H1 (cell line): ENCODE results near the gene GAK. TPM values are rescaled to one million over a fixed set of nuclear protein-coding genes. Genes with fewer than 3 reads are reported as not detected.

Experiments
- BCL11A ChIP-seq, 2 experiments: IDR thresholded peaks; one replicate each; pipeline ENCODE4 v1.6.1; 2011; ENCODE audit warnings: low read depth in 2 of 2, low read length in 2 of 2, mild to moderate bottlenecking in 2 of 2
- BRCA1 ChIP-seq: IDR thresholded peaks from 2 replicates; pipeline ENCODE4 v1.6.1; 2012; ENCODE audit warnings: low read depth, low read length, improper control_type of control experiment
- CHD1 ChIP-seq: IDR thresholded peaks from 2 replicates; pipeline ENCODE4 v1.6.1; 2012; ENCODE audit warnings: low read depth, low read length, improper control_type of control experiment
- GABPA ChIP-seq: IDR thresholded peaks from 2 replicates; pipeline ENCODE4 v1.6.1; 2011; ENCODE audit warnings: mild to moderate bottlenecking, low read length, moderate library complexity, borderline replicate concordance; ENCODE audit not compliant: insufficient read depth
- PHF8 ChIP-seq: fragments of 200-600 bp; sonication (generic); conservative IDR thresholded peaks from 2 replicates; pipeline ENCODE4 v1.7.1; 2012; ENCODE audit warnings: low read depth, mild to moderate bottlenecking, inconsistent platforms, low read length, moderate library complexity
- POU5F1 ChIP-seq: IDR thresholded peaks from 2 replicates; pipeline ENCODE4 v1.6.1; 2011; ENCODE audit warnings: low read depth, mild to moderate bottlenecking, low read length, moderate library complexity
- YY1 ChIP-seq: IDR thresholded peaks from 2 replicates; pipeline ENCODE4 v1.6.1; 2011; ENCODE audit warnings: low read depth, mild to moderate bottlenecking, low read length
- polyA plus RNA-seq, 7 experiments: library from polyadenylated mRNA; depleted of rRNA in 3 of 7; stranded (reverse) in 5 of 7; unstranded in 2 of 7; fragments of >200 nt in 5 of 7; fragments of 200-250 nt in 2 of 7; gene quantifications; 1 replicate in 5 of 7; 2 replicates in 1 of 7; 4 replicates in 1 of 7; pipeline versions ENCODE4 v1.2.1 to v1.2.3, GENCODE V29; 2011 to 2013; ENCODE audit warnings: missing spikeins in 2 of 7, mixed read lengths in 2 of 7
- total RNA-seq: library from RNA; stranded (reverse); fragmentation: NEBNext Ultra II Directional; extraction: Animal tissue kit (Norgen Biotek cat#: 25700); gene quantifications from 2 replicates; pipeline ENCODE4 v1.2.1, GENCODE V29; 2021
- TF ChIP-seq, protein P1 (sequence below): fragments of 300-600 bp; sonication (generic); IDR thresholded peaks from 2 replicates; pipeline ENCODE4 v1.7.1; 2012; ENCODE audit warnings: low read length, moderate library complexity, mild to moderate bottlenecking, inconsistent platforms; ENCODE audit not compliant: insufficient replicate concordance

The GAK gene
- total and polyA plus RNA-seq, 2 of the 8 experiments (the other 6 are each of a cell fraction or from before 2014, with no cell fraction given): 31.5 to 70.8 TPM

DNA sequence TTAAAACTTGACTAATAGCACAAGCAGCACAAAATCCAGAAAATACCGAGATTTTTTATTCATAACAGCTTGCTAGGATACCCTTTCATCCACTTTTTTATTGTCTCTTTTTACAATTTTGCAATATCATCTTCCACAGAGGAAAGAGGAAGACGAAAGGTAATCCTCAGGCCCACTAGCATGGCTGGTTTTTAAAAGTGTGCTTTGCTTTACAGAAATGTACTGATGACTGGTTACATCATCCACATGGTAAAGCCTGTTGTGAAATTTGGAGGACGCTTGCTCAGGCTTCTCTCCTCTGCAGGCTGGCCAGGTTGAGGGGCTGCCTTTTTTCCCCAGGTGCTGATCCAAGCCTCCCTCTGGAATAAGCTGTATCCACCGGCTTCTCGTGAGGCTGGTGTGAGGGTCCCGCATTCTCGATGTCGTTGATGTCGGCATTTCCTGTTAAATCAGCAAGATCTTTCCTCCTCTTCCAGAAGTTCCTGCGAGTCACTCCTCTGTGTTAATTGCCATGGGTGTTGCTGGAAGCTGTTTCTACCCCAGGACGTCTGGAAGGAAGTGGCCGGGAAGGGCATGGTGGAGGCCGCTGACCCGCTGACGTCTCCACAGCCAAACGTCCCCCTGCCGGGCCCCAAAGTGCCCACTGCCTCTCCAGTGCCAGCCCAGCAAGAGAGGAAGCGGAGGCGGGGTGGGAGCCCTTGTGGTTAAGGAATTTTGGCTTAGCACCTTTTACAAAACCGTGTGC, 47.0 kb upstream of the GAK start (continued):
- TF ChIP-seq BCL11A (IDR thresholded peaks at IDR 0.05; ENCODE audit: low read depth in 2 of 2, low read length in 2 of 2) (no peak), BRCA1 (no peak), POU5F1 (no peak), PHF8 (no peak), CHD1 (no peak), GABPA (no peak), YY1 (no peak)
- TF ChIP-seq, protein P1, sequence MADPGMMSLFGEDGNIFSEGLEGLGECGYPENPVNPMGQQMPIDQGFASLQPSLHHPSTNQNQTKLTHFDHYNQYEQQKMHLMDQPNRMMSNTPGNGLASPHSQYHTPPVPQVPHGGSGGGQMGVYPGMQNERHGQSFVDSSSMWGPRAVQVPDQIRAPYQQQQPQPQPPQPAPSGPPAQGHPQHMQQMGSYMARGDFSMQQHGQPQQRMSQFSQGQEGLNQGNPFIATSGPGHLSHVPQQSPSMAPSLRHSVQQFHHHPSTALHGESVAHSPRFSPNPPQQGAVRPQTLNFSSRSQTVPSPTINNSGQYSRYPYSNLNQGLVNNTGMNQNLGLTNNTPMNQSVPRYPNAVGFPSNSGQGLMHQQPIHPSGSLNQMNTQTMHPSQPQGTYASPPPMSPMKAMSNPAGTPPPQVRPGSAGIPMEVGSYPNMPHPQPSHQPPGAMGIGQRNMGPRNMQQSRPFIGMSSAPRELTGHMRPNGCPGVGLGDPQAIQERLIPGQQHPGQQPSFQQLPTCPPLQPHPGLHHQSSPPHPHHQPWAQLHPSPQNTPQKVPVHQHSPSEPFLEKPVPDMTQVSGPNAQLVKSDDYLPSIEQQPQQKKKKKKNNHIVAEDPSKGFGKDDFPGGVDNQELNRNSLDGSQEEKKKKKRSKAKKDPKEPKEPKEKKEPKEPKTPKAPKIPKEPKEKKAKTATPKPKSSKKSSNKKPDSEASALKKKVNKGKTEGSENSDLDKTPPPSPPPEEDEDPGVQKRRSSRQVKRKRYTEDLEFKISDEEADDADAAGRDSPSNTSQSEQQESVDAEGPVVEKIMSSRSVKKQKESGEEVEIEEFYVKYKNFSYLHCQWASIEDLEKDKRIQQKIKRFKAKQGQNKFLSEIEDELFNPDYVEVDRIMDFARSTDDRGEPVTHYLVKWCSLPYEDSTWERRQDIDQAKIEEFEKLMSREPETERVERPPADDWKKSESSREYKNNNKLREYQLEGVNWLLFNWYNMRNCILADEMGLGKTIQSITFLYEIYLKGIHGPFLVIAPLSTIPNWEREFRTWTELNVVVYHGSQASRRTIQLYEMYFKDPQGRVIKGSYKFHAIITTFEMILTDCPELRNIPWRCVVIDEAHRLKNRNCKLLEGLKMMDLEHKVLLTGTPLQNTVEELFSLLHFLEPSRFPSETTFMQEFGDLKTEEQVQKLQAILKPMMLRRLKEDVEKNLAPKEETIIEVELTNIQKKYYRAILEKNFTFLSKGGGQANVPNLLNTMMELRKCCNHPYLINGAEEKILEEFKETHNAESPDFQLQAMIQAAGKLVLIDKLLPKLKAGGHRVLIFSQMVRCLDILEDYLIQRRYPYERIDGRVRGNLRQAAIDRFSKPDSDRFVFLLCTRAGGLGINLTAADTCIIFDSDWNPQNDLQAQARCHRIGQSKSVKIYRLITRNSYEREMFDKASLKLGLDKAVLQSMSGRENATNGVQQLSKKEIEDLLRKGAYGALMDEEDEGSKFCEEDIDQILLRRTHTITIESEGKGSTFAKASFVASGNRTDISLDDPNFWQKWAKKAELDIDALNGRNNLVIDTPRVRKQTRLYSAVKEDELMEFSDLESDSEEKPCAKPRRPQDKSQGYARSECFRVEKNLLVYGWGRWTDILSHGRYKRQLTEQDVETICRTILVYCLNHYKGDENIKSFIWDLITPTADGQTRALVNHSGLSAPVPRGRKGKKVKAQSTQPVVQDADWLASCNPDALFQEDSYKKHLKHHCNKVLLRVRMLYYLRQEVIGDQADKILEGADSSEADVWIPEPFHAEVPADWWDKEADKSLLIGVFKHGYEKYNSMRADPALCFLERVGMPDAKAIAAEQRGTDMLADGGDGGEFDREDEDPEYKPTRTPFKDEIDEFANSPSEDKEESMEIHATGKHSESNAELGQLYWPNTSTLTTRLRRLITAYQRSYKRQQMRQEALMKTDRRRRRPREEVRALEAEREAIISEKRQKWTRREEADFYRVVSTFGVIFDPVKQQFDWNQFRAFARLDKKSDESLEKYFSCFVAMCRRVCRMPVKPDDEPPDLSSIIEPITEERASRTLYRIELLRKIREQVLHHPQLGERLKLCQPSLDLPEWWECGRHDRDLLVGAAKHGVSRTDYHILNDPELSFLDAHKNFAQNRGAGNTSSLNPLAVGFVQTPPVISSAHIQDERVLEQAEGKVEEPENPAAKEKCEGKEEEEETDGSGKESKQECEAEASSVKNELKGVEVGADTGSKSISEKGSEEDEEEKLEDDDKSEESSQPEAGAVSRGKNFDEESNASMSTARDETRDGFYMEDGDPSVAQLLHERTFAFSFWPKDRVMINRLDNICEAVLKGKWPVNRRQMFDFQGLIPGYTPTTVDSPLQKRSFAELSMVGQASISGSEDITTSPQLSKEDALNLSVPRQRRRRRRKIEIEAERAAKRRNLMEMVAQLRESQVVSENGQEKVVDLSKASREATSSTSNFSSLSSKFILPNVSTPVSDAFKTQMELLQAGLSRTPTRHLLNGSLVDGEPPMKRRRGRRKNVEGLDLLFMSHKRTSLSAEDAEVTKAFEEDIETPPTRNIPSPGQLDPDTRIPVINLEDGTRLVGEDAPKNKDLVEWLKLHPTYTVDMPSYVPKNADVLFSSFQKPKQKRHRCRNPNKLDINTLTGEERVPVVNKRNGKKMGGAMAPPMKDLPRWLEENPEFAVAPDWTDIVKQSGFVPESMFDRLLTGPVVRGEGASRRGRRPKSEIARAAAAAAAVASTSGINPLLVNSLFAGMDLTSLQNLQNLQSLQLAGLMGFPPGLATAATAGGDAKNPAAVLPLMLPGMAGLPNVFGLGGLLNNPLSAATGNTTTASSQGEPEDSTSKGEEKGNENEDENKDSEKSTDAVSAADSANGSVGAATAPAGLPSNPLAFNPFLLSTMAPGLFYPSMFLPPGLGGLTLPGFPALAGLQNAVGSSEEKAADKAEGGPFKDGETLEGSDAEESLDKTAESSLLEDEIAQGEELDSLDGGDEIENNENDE: no peak
